ENCODE measurements around the gene HYDIN.

GRCh38 chr16:70760221-70760620 lies 470.3 kb downstream of the HYDIN start:
- TF ChIP-seq TAF1 (IDR thresholded peaks at IDR 0.05; ENCODE audit: low read depth), result no peak
- no peak for TF ChIP-seq CTCF (IDR thresholded peaks at IDR 0.05; ENCODE audit: poor library complexity, severe bottlenecking)
- TF ChIP-seq POLR2AphosphoS5 (IDR thresholded peaks at IDR 0.05), result no peak
- TF ChIP-seq REST (IDR thresholded peaks at IDR 0.05; ENCODE audit: borderline replicate concordance), result no peak
